Left lobe of liver (tissue), 2 donors: ENCODE data around the gene CFAP20DC. TPM values are rescaled to one million over a fixed set of nuclear protein-coding genes. Genes with fewer than 3 reads are reported as not detected.
"Not testable (repeated sequence)": the region's sequence is repeated elsewhere in the genome, so short reads cannot be mapped to it uniquely, and the experiment has no call there.

Experiments used
- ATAC-seq: fragments of 200-7000 bp; cut with Tn5 transposase; one replicate; pipeline ENCODE4 v1.9.1; 2020; ENCODE audit warnings: mild to moderate bottlenecking, moderate library complexity
- DNase-seq: peaks from one replicate; pipeline ENCODE4 v3.0.0-alpha.2; 2020; ENCODE audit warnings: low spot score
- total RNA-seq: library from RNA; stranded (reverse); gene quantifications from one replicate; pipeline ENCODE4 v1.2.1, GENCODE V29; 2021
- donor health status: DM: no; HTN: no; CAD: no; lungs with moderate emphysema.
- donor health status: DM: no; HTN: yes; CAD: no.

Gene CFAP20DC
- total RNA-seq, 1 donor from 2014 or later, result 1.2 TPM

- ATAC-seq, result no peak
- no peak for DNase-seq
Measured at GRCh38 chr3:58880182-58880581, 169.6 kb downstream of the CFAP20DC start.

- ATAC-seq (no peak), DNase-seq (no peak)
Measured at GRCh38 chr3:58874795-58875194, 175.0 kb downstream of the CFAP20DC start.

GRCh38 chr3:58874248-58874741 is 175.5 kb downstream of the CFAP20DC start:
- no peak for ATAC-seq
- DNase-seq, result no peak

GRCh38 chr3:58868097-58868779 is 181.6 kb downstream of the CFAP20DC start:
- no peak for ATAC-seq
- no peak for DNase-seq

- ATAC-seq, result no peak
- DNase-seq, result no peak
Measured at GRCh38 chr3:58867621-58868020, 182.2 kb downstream of the CFAP20DC start.

- ATAC-seq (no peak), DNase-seq (no peak)
Measured at GRCh38 chr3:58866079-58866478, 183.7 kb downstream of the CFAP20DC start.

- DNase-seq, result no peak
Measured at GRCh38 chr3:58864480-58864879, 185.3 kb downstream of the CFAP20DC start.

GRCh38 chr3:58863206-58863605 is 186.6 kb downstream of the CFAP20DC start:
- DNase-seq, result no peak
- no peak for ATAC-seq

More at GRCh38 chr3:58864480-58864879, 185.3 kb downstream of the CFAP20DC start:
- ATAC-seq, result no peak

- ATAC-seq (no peak), DNase-seq (no peak)
Measured at GRCh38 chr3:58861551-58861950, 188.3 kb downstream of the CFAP20DC start.

- ATAC-seq (peak; percentile 39), DNase-seq (no peak)
Measured at GRCh38 chr3:58858126-58858525, 191.7 kb downstream of the CFAP20DC start.

GRCh38 chr3:58857402-58857801 is 192.4 kb downstream of the CFAP20DC start:
- ATAC-seq (peak; percentile 86), DNase-seq (no peak)

GRCh38 chr3:58848826-58849225 is 201.0 kb downstream of the CFAP20DC start:
- DNase-seq (no peak), ATAC-seq (no peak)

GRCh38 chr3:58842050-58842747 is 207.6 kb downstream of the CFAP20DC start:
- not testable (repeated sequence) for DNase-seq, ATAC-seq

GRCh38 chr3:58840949-58841348 is 208.9 kb downstream of the CFAP20DC start:
- ATAC-seq (no peak), DNase-seq (no peak)

- DNase-seq, result no peak
Measured at GRCh38 chr3:58839964-58840363, 209.9 kb downstream of the CFAP20DC start.

GRCh38 chr3:58839187-58839586 is 210.6 kb downstream of the CFAP20DC start:
- DNase-seq, result no peak
- no peak for ATAC-seq

More at GRCh38 chr3:58839964-58840363, 209.9 kb downstream of the CFAP20DC start:
- ATAC-seq, result no peak

GRCh38 chr3:58837856-58838255 is 212.0 kb downstream of the CFAP20DC start:
- no peak for ATAC-seq

GRCh38 chr3:58837141-58837843 is 212.5 kb downstream of the CFAP20DC start:
- no peak for ATAC-seq

More at GRCh38 chr3:58837856-58838255, 212.0 kb downstream of the CFAP20DC start:
- no peak for DNase-seq

GRCh38 chr3:58835086-58835485 is 214.7 kb downstream of the CFAP20DC start:
- ATAC-seq (no peak), DNase-seq (no peak)

More at GRCh38 chr3:58837141-58837843, 212.5 kb downstream of the CFAP20DC start:
- DNase-seq, result no peak

GRCh38 chr3:58833491-58833890 is 216.3 kb downstream of the CFAP20DC start:
- DNase-seq (no peak), ATAC-seq (no peak)

- no peak for ATAC-seq
- no peak for DNase-seq
Measured at GRCh38 chr3:58829321-58830000, 220.4 kb downstream of the CFAP20DC start.
